Body of pancreas (tissue), 4 donors: ENCODE results near the gene CDKN3. TPM values are rescaled to one million over a fixed set of nuclear protein-coding genes. Genes with fewer than 3 reads are reported as not detected.

Experiments
- ATAC-seq: fragments of 150-250 bp; one replicate; pipeline ENCODE4 v1.9.1; 2016
- DNase-seq, 4 donors: peaks; one replicate each; pipeline ENCODE4 v3.0.0-alpha.2; 2019
- H3K27ac ChIP-seq, 4 donors: fragments of 200-600 bp; sonication (generic); 1 replicate in 3 of 4; 2 replicates in 1 of 4; pipeline versions ENCODE4 v1.5.1 to v1.6.1; 2016 to 2019; ENCODE audit warnings: mild to moderate bottlenecking in 1 of 4, mixed read lengths in 1 of 4, moderate library complexity in 1 of 4
- H3K27me3 ChIP-seq, 2 donors: fragments of 200-600 bp; sonication (generic); one replicate each; pipeline ENCODE4 v1.6.0; 2016; ENCODE audit warnings: mild to moderate bottlenecking in 1 of 2
- H3K36me3 ChIP-seq, 2 donors: fragments of 200-600 bp; sonication (generic); replicated peaks in 1 of 2; 2 replicates each; pipeline ENCODE4 v1.5.1; 2016; ENCODE audit warnings: low read depth in 2 of 2; ENCODE audit not compliant: insufficient read depth in 1 of 2
- H3K4me1 ChIP-seq: fragments of 200-600 bp; sonication (generic); one replicate; pipeline ENCODE4 v1.6.0; 2016
- H3K4me3 ChIP-seq, 2 donors: fragments of 200-600 bp; sonication (generic); 1 replicate in 1 of 2; 2 replicates in 1 of 2; pipeline ENCODE4 v1.5.1; 2016 to 2019
- H3K9me3 ChIP-seq, 3 donors: fragments of 200-600 bp; sonication (generic); 1 replicate in 2 of 3; 2 replicates in 1 of 3; pipeline ENCODE4 v1.5.1; 2016
- CTCF ChIP-seq, 7 experiments: fragments of 450-650 bp in 4 of 7; fragments of 200-600 bp in 3 of 7; sonication (generic) in 3 of 7; IDR thresholded peaks; one replicate each; pipeline ENCODE4 v1.5.1; 2016 to 2019; ENCODE audit warnings: antibody characterized with exemption in 7 of 7
- POLR2A ChIP-seq, 3 donors: fragments of 450-650 bp; IDR thresholded peaks; one replicate each; pipeline ENCODE4 v1.6.1; 2016; ENCODE audit warnings: antibody characterized with exemption in 3 of 3, mild to moderate bottlenecking in 2 of 3
- WGBS, 2 donors: methylation state at CpG; one replicate each; pipeline ENCODE4 v1.1.5; 2017; 5-methylcytosine and 5-hydroxymethylcytosine counted together
- intact Hi-C: fragments of 100-400 bp; cut with DNase I; formaldehyde crosslinking; loops from one replicate; pipeline ENCODE4 v1.15.1; 2023
- total RNA-seq, 2 donors: library from RNA; depleted of rRNA; stranded (reverse); fragments of >200 nt; gene quantifications; one replicate each; pipeline ENCODE4 v1.1.0, GENCODE V29; 2016

CDKN3 gene
- total RNA-seq, 2 donors from 2014 or later: not detected

- Histone ChIP-seq H3K4me3 (no peak overlapping the region), H3K27ac (no peak overlapping the region), H3K9me3 (no peaks in the 10 kb centered on the region), H3K36me3 (no peaks in the 10 kb centered on the region), H3K4me1 (peaks cover 19% of the 10 kb centered on the region), H3K27me3 (no peaks in the 10 kb centered on the region)
- intact Hi-C loops: no loop called here
- WGBS, 2 donors: 64 to 70% methylated on average over 5 of the region's 5 CpGs
- TF ChIP-seq POLR2A (IDR thresholded peaks at IDR 0.05) (no peak), CTCF (IDR thresholded peaks at IDR 0.05) (no peak)
- ATAC-seq (no peak), DNase-seq (no peak)
These were observed 33.9 kb upstream of the CDKN3 start for GRCh38 chr14:54362759-54363437.

- H3K27me3 ChIP-seq: no peaks in the 10 kb centered on the region
- DNase-seq: peak in 2 of 4 donors; percentile 26 to 31
- H3K27ac ChIP-seq: peak overlapping the region; percentile 23 to 55 (median 30)
- intact Hi-C loops: no loop called here
- TF ChIP-seq POLR2A (IDR thresholded peaks at IDR 0.05): no peak
- no peak for TF ChIP-seq CTCF (IDR thresholded peaks at IDR 0.05)
- H3K4me1 ChIP-seq: peaks cover 19% of the 10 kb centered on the region
- no peaks in the 10 kb centered on the region for H3K9me3 ChIP-seq
- 25 to 36% methylated on average over 9 of the region's 9 CpGs for WGBS, 2 donors
- H3K36me3 ChIP-seq: no peaks in the 10 kb centered on the region
- ATAC-seq: peak; percentile 61
- no peak overlapping the region for H3K4me3 ChIP-seq
These were observed 32.0 kb upstream of the CDKN3 start for GRCh38 chr14:54364555-54365415.

GRCh38 chr14:54366736-54367735 is 29.8 kb upstream of the CDKN3 start:
- intact Hi-C loops: no loop called here
- TF ChIP-seq POLR2A (IDR thresholded peaks at IDR 0.05) (peak in 1 of 3 donors; percentile 27), CTCF (IDR thresholded peaks at IDR 0.05) (peak in 4 of 7 experiments; percentile 19 to 42 (median 35))
- Histone ChIP-seq H3K9me3 (no peaks in the 10 kb centered on the region), H3K27ac (peak overlapping the region in 2 of 4 donors; percentile 27 to 31), H3K36me3 (no peaks in the 10 kb centered on the region), H3K4me1 (peaks cover 19% of the 10 kb centered on the region), H3K27me3 (no peaks in the 10 kb centered on the region), H3K4me3 (no peak overlapping the region)
- ATAC-seq: peak; percentile 65
- DNase-seq: peak in 3 of 4 donors; percentile 38 to 52 (median 43)
- WGBS, 2 donors: 36 to 38% methylated on average over 9 of the region's 9 CpGs

- no peak for DNase-seq
- intact Hi-C loops: no loop called here
- no peaks in the 10 kb centered on the region for H3K27me3 ChIP-seq
- H3K9me3 ChIP-seq: no peaks in the 10 kb centered on the region
- H3K27ac ChIP-seq: no peak overlapping the region
- no peak overlapping the region for H3K4me3 ChIP-seq
- no peak for ATAC-seq
- no peaks in the 10 kb centered on the region for H3K36me3 ChIP-seq
- no peak for TF ChIP-seq CTCF (IDR thresholded peaks at IDR 0.05)
- TF ChIP-seq POLR2A (IDR thresholded peaks at IDR 0.05): no peak
- 69 to 70% methylated on average over 4 of the region's 4 CpGs for WGBS, 2 donors
- H3K4me1 ChIP-seq: peaks cover 19% of the 10 kb centered on the region
These were observed 28.5 kb upstream of the CDKN3 start for GRCh38 chr14:54368291-54368690.
